Measurements from ENCODE around the gene SLC22A23. TPM values are rescaled to one million over a fixed set of nuclear protein-coding genes. Genes with fewer than 3 reads are reported as not detected.
A peak's percentile ranks its signal among the peaks of the same experiment; 100 is the strongest.

SLC22A23 gene
- total and polyA plus RNA-seq, 8 donors = 4.9 to 27.9 (median 14.2) TPM

DNA sequence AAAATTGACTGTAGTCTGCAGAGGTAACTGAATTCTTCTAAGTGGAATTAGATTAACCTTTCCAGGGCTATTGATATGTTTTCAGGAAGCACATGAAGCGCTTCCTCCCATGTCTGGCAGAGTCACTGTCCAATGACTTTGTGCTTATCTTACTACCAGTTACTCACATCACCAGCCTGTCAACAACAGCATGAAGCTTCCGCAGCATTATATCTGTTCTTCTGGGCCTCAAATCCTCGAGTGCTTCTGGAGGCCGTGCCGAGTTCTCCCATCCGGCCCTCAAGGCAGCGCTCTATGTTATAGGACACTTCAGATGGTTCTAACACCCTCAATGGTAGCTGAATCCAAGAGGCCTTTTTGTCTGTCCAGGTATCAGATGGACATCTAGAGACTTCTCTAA is 164.9 kb downstream of the SLC22A23 start:
- DNase-seq (no peak), ATAC-seq (no peak), FAIRE-seq (no peak)
- intact Hi-C loops (cut with DNase I) = no loop called here
- TF ChIP-seq, protein P1, sequence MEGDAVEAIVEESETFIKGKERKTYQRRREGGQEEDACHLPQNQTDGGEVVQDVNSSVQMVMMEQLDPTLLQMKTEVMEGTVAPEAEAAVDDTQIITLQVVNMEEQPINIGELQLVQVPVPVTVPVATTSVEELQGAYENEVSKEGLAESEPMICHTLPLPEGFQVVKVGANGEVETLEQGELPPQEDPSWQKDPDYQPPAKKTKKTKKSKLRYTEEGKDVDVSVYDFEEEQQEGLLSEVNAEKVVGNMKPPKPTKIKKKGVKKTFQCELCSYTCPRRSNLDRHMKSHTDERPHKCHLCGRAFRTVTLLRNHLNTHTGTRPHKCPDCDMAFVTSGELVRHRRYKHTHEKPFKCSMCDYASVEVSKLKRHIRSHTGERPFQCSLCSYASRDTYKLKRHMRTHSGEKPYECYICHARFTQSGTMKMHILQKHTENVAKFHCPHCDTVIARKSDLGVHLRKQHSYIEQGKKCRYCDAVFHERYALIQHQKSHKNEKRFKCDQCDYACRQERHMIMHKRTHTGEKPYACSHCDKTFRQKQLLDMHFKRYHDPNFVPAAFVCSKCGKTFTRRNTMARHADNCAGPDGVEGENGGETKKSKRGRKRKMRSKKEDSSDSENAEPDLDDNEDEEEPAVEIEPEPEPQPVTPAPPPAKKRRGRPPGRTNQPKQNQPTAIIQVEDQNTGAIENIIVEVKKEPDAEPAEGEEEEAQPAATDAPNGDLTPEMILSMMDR (IDR thresholded peaks at IDR 0.05) = no peak
- Histone ChIP-seq H3K9me3 (no peaks in the 10 kb centered on the region), H3K27me3 (no peaks in the 10 kb centered on the region), H3K4me3 (no peak overlapping the region), H3K27ac (no peak overlapping the region), H3K4me1 (peaks cover 0 to 4% (median 0%) of the 10 kb centered on the region in 3 donors), H3K36me3 (no peaks in the 10 kb centered on the region)
- 91 to 94% methylated on average over 7 of the region's 7 CpGs for WGBS, 2 donors

DNA sequence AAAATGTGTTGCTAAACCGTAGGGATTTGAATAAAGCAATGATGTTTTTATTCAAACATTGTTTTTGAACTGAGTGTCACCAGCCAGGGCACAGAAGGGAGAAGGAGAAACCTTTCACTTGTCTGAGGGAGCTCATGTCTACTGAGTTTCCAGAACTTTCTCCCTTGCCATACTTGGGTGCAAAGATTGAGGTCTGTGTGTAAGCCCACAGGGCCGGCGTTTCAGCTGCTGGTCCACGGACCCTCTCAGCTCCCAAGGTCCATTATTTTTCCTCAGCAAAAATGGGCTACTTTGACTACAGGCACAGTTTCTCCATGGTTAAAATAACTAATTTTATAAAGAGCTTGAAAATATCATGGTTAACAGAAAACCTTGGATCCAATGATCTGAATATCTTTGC is 165.5 kb downstream of the SLC22A23 start:
- intact Hi-C loops (cut with DNase I) = no loop called here
- no peak overlapping the region for H3K4me3 ChIP-seq
- no peak overlapping the region for H3K27ac ChIP-seq
- peaks cover 0 to 4% (median 0%) of the 10 kb centered on the region in 3 donors for H3K4me1 ChIP-seq
- H3K27me3 ChIP-seq = no peaks in the 10 kb centered on the region
- WGBS, 2 donors = 91 to 93% methylated on average over 4 of the region's 4 CpGs
- H3K9me3 ChIP-seq = no peaks in the 10 kb centered on the region
- TF ChIP-seq, protein P1 (IDR thresholded peaks at IDR 0.05) = no peak
- H3K36me3 ChIP-seq = no peaks in the 10 kb centered on the region
- no peak for ATAC-seq
- no peak for DNase-seq
- no peak for FAIRE-seq

- Histone ChIP-seq H3K9me3 (no peaks in the 10 kb centered on the region), H3K27me3 (no peaks in the 10 kb centered on the region), H3K36me3 (no peaks in the 10 kb centered on the region), H3K4me3 (no peak overlapping the region), H3K4me1 (peaks cover 0 to 2% (median 0%) of the 10 kb centered on the region in 3 donors), H3K27ac (no peak overlapping the region)
- WGBS, 2 donors = 78 to 81% methylated on average over 11 of the region's 11 CpGs
- no peak for ATAC-seq
- TF ChIP-seq, protein P1 (IDR thresholded peaks at IDR 0.05) = no peak
- peak in 1 of 6 donors; percentile 21 for DNase-seq
- intact Hi-C loops (cut with DNase I) = no loop called here
- FAIRE-seq = no peak
Observed at GRCh38 chr6:3290931-3291211, 166.0 kb downstream of the SLC22A23 start.

DNA sequence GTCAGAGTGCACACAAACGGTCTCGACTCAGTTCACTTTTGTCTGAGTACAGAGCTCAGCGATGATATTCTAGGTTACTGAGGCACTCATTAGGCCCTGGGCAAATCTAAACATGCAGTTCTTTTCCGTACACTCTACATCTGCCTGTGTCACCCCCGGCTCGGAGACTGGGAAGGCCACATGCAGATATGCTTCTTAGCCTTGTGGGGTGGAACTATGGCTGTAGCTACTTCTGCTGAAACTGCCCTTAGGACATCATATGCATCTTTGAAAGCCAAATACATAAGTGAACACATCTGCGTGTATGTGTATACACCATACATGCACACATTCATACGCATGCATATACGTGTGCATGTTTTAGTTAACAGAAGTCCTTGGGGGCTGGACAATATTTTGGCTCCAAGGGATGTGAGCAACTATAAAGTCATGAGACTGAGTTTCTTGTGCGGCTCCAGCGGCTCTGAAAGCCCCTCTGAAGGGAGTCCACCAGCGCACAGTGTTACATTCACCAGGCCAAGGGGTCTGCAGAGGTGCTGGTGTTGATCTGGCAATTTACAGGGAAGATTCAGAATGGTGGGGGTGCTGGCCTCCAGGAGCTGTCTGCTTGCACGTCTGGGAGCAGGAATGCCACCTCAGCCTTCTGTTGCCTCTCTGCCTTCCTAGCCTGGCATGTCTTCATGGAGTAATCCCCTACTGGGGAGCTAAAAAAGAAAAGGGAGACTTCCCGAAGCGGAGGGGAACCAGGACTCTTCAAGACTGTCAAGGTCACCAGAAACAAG is 166.5 kb downstream of the SLC22A23 start:
- WGBS, 2 donors = 87 to 88% methylated on average over 15 of the region's 15 CpGs
- intact Hi-C loops (cut with DNase I) = no loop called here
- H3K9me3 ChIP-seq = no peaks in the 10 kb centered on the region

DNA sequence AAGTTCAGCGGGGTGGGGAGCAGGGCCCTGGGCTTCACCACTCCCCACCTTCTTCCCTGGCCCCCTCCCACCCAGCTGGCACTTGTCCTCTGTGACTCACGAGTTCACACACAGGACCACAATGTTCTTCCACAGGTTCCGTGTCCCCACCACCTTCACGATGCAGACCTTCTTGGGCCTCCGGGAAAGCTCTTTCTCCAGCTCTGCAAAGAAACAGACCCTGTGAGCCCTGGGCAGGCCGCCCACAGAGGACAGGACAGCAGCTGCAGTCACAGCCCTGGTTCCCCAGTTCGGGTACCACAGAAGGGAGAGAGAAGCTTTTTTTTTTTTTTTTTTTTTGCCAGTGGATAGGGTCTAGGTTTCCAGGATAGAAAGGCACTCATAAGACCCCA is 167.2 kb downstream of the SLC22A23 start:
- Histone ChIP-seq H3K27ac (no peak overlapping the region), H3K9me3 (no peaks in the 10 kb centered on the region), H3K27me3 (no peaks in the 10 kb centered on the region), H3K4me3 (no peak overlapping the region), H3K36me3 (peaks cover 0 to 5% (median 0%) of the 10 kb centered on the region in 3 donors), H3K4me1 (no peaks in the 10 kb centered on the region)
- FAIRE-seq = no peak
- TF ChIP-seq, protein P1 (IDR thresholded peaks at IDR 0.05) = no peak
- no peak for ATAC-seq
- WGBS, 2 donors = 86 to 91% methylated on average over 7 of the region's 7 CpGs
- peak in 1 of 6 donors; percentile 39 for DNase-seq
- intact Hi-C loops (cut with DNase I) = no loop called here

More for the DNA sequence above, 166.5 kb downstream of the SLC22A23 start:
- Histone ChIP-seq H3K27ac (no peak overlapping the region), H3K4me1 (no peaks in the 10 kb centered on the region), H3K27me3 (no peaks in the 10 kb centered on the region), H3K4me3 (no peak overlapping the region), H3K36me3 (peaks cover 0 to 2% (median 0%) of the 10 kb centered on the region in 3 donors)
- no peak for ATAC-seq
- no peak for FAIRE-seq
- TF ChIP-seq, protein P1 (IDR thresholded peaks at IDR 0.05) = no peak
- DNase-seq = peak in 1 of 6 donors; percentile 21
